ENCODE measurements around the gene ZBTB7C.

Gene ZBTB7C

DNA sequence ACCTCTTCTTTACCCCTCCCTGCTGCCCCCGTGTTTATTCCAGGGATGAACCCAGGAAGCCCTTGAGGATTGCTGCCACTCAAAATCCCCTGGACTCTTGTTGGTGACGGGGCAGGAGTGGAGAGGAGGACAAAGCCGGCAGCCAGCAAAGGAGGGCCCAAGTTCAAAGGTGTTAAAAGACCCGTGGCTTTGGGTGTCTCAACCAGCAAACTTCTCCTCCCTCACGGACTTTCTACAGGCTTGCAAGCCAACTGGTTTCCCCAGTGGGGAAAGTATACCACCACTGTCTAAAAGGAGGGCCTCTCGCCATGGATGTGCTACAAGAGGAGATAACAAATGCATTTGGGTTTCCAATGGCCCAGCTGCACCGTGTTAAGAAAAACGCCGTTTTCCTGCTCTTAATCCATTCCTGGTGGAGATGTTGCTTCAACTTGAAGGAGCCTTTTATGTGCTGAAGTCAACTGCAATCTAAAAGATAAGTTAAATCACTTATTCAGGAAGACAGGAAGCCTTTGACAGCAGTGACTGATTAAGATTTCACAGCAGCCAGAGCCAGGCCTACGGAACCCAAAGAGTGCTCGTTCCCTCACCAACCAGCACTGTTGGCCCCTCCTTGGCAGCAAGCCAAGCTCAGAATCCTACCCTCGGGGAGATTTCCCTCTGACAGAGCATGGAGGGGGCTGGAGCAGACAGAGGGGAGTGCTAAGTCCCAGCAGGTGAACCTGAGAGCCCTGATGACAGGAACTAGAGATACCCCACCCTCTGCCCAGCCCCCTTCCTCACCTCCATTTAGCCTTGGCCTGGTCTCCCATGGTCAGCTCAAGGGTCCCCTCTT is 57.8 kb downstream of the ZBTB7C start:
- DNase-seq, result no peak

- DNase-seq, result no peak
These were observed 60.4 kb downstream of the ZBTB7C start for GRCh38 chr18:48348739-48349138.

- no peak for DNase-seq
These were observed 61.3 kb downstream of the ZBTB7C start for GRCh38 chr18:48347756-48348326.

GRCh38 chr18:48345596-48345995 is 63.6 kb downstream of the ZBTB7C start:
- DNase-seq, result no peak

GRCh38 chr18:48342581-48342980 is 66.6 kb downstream of the ZBTB7C start:
- peak; percentile 33 to 37 for DNase-seq

DNA sequence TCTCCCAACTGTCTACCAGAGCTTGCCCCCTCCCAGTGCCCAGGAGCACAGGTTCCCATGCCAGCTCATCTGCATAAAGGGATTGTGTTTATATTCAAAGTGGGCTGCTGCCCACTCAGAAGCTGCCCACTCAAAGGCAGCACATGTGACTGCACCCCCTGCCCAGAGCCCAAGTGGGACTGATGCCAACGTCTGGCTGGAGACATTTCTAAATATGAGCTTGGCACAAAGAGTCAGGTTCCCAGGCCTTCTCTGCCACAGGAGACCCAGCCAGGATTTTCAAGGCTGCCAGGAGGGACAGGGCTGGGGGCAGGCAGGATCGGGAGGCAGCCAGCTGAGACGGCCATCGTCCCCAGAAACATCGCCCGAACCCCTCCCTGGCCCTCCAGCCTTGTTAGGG is 67.1 kb downstream of the ZBTB7C start:
- DNase-seq, result no peak

GRCh38 chr18:48340560-48340959 is 68.6 kb downstream of the ZBTB7C start:
- peak in 1 of 2 experiments; percentile 38 for DNase-seq

DNA sequence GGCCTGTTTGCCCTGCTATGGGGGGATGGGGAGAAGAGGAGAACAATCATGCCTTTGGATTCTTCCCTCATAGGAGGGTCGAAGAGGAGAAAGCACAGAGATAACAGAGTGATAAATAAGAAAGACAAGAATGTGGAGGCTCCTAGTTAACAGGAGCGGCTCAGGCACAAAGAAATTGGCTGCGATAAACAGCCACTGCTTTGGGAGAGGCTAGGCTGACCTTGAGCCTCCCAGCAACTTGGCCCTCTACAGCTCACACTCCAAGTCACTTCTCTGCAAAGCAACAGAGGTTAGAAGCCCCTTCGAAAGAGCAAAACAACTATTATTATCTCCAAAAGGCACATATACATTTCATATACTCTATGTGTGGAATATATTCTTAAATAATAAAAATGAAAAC is 69.5 kb downstream of the ZBTB7C start:
- DNase-seq, result no peak

GRCh38 chr18:48338915-48339314 is 70.3 kb downstream of the ZBTB7C start:
- DNase-seq, result no peak

GRCh38 chr18:48337053-48337452 is 72.1 kb downstream of the ZBTB7C start:
- DNase-seq, result no peak

- DNase-seq, result no peak
These were observed 72.9 kb downstream of the ZBTB7C start for GRCh38 chr18:48336332-48336731.

GRCh38 chr18:48335829-48336228 is 73.4 kb downstream of the ZBTB7C start:
- DNase-seq, result no peak

DNA sequence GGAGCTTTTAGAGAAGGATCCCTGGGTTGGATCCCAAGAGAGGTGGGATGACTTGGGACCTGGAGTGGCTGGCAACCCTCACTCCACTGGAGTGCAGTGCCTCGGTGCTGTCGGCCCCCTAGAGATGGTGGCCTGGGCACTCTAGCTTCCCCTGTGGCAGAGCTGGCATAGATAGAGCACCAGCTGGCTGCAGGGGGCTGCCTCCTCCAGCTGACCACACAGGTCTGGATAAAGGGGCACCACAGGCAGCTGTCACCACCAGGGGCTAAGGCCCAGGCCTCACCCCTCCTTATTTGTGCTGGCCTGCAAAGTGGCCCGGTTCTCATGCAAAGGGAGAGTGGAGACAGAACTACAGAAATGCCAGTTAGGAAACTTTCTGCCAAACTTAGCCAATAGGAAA is 74.3 kb downstream of the ZBTB7C start:
- no peak for DNase-seq

- peak; percentile 70 to 86 for DNase-seq
These were observed 75.6 kb downstream of the ZBTB7C start for GRCh38 chr18:48333563-48333962.

DNA sequence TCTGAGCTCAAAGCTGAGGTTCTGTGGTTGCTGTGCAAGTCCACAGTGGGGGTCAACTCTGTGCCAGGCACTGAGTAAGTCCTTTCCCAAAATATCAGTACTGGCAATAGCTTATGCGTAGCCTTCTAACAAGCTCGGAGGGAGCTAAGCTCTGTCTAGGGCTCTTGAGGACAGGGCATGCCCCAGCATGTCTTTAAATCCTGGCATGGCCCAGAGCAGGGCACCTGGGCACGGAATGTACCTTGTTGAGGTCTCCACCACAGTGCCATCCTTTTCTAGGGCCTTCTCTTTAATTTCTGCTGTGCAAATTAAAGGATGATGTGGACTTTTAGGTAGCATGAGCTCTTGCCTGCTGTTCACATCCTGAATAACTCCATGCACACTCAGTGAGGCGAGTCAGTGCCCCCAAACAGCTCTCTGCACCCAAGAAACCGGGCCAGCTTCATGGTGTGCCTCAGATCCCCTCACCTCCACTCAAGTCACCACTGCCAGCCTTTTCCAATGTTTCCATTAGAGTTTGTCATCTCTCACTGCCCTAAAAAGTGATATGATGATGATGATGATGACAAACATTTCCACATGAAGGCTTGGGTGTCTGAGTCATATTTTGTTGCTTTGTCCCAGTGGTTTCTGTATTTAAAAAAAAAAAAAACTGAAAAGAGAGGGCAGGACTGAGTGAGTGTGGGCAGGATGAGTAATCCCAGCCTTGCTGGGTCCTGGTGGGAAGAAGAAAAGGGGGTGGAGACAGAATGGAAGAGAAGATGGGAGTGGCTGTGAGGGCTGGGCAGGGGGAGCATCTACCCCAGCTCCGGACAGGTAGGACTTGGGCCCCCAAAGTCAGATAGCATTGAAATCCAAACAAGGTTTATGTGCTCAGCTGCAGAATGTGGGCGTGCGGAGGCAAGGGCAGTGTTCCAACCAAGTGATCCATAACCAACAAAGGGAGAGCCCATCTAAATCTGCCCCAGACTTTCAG is 78.9 kb downstream of the ZBTB7C start:
- DNase-seq, result no peak

- no peak for DNase-seq
These were observed 80.5 kb downstream of the ZBTB7C start for GRCh38 chr18:48328473-48329210.

- DNase-seq, result no peak
These were observed 82.1 kb downstream of the ZBTB7C start for GRCh38 chr18:48326901-48327675.

GRCh38 chr18:48325115-48325665 is 84.0 kb downstream of the ZBTB7C start:
- no peak for DNase-seq

- no peak for DNase-seq
These were observed 84.5 kb downstream of the ZBTB7C start for GRCh38 chr18:48324651-48325050.

DNA sequence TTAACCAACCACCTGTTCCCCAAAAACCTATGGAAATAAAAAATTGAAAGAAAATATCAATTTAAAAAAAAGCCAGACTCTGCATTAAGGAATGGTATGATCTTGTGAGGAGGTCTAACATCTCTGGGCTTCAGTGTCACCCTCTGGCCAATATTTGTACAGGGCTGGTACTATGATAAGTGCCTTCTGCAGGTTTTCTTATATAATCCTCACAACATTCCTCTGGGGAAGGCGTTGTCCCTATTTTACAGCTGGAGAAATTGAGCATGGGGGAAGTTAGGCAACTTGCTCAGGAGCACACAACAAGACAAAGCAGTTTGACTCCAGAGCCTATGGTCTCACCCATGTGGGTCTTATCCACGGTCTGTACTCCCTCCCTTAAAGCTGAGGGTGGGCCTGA is 86.0 kb downstream of the ZBTB7C start:
- no peak for DNase-seq

DNA sequence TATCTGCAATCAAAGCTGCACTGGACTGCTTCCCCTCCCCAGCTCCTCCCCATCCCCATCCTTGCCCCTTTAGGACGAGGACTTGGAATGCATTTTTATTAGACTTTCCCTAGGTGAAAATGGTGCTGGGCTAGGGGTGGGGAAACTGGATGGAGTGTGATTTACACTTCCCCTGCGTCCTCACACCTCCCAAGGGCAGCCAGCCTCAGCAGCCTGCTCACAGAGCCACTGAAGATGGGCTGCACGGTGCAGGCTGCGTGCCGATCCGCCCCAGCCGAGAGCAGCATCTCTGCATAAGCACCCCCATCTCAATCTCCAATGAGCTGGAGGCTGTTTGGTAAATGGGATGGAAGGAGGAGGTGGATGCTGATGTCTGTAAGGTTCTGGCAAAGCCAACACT is 87.6 kb downstream of the ZBTB7C start:
- DNase-seq, result no peak

DNA sequence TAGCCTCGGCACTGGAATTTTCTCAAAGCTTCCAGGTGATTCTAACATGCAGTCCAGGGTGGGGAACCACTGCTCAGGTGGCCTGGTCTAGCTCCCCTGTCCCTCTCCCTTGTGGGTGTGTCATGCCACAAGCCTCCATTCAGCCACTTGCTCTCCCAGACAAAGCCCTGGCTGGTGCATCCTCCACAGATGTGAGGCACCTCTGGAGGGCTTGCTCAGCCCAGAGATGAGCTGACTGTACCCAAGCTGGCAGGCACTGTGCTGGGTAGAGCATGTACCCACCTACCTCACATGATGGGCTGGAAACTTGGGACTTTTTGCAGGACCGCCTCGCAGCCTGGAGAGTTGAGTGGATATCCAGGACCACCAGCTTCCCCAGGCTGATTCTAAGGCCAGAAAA is 88.1 kb downstream of the ZBTB7C start:
- DNase-seq, result no peak

Data from NCI-H187 (cell line).